BLaER1 treated with 17β-estradiol and CSF1 and Interleukin-3, amounts not matched to agents 10 nM and 100 nM (cell line): Measurements from ENCODE around the gene PKNOX2.

Experiments used
- H3K27ac ChIP-seq, 11 experiments: shearing (Covaris generic); formaldehyde crosslinking; 2 replicates each; pipeline ENCODE4 v1.8.1; 2022
- H3K27me3 ChIP-seq, 11 experiments: shearing (Covaris generic); formaldehyde crosslinking; 2 replicates each; pipeline ENCODE4 v1.8.1; 2022
- H3K36me3 ChIP-seq, 11 experiments: shearing (Covaris generic); formaldehyde crosslinking; 2 replicates each; pipeline ENCODE4 v1.8.1; 2022
- H3K4me1 ChIP-seq, 10 experiments: shearing (Covaris generic); formaldehyde crosslinking; 2 replicates each; pipeline ENCODE4 v1.8.1; 2022
- H3K4me2 ChIP-seq, 11 experiments: shearing (Covaris generic); formaldehyde crosslinking; 2 replicates each; pipeline ENCODE4 v1.8.1; 2022
- H3K4me3 ChIP-seq, 10 experiments: shearing (Covaris generic); formaldehyde crosslinking; 2 replicates each; pipeline ENCODE4 v1.8.1; 2022
- H3K9ac ChIP-seq, 11 experiments: shearing (Covaris generic); formaldehyde crosslinking; 2 replicates each; pipeline ENCODE4 v1.8.1; 2022
- H3K9me3 ChIP-seq, 11 experiments: shearing (Covaris generic); formaldehyde crosslinking; replicated peaks in 1 of 11; 2 replicates each; pipeline ENCODE4 v1.8.1; 2022
- H4K20me1 ChIP-seq, 11 experiments: shearing (Covaris generic); formaldehyde crosslinking; 2 replicates each; pipeline ENCODE4 v1.8.1; 2022
- Cebpa-rat ChIP-seq, 11 experiments: shearing (Covaris generic); IDR thresholded peaks; 2 replicates each; pipeline ENCODE4 v1.8.1; 2022

The PKNOX2 gene

GRCh38 chr11:125182573-125182972, 18.0 kb downstream of the PKNOX2 start:
- Histone ChIP-seq H3K9ac (no peak overlapping the region), H3K4me1 (peaks cover under 1 to 11% (median 6%) of the 10 kb centered on the region in 10 experiments; a peak in 17 of 20 replicates), H3K9me3 (peaks cover 0 to 14% (median 10%) of the 10 kb centered on the region in 11 experiments; a peak in 18 of 22 replicates), H3K4me3 (no peak overlapping the region), H3K4me2 (no peak overlapping the region), H3K27me3 (no peaks in the 10 kb centered on the region), H4K20me1 (no peaks in the 10 kb centered on the region; a peak in 1 of 22 replicates), H3K36me3 (no peaks in the 10 kb centered on the region), H3K27ac (no peak overlapping the region)
- TF ChIP-seq Cebpa-rat (IDR thresholded peaks at IDR 0.05), result no peak

GRCh38 chr11:125183641-125184040, 19.1 kb downstream of the PKNOX2 start:
- H3K4me1 ChIP-seq, result 0 out of 20 replicates have a peak, but pooled peaks cover 0 to 5% (median 0%) of the 10 kb centered on the region in 10 experiments
- H4K20me1 ChIP-seq, result no peaks in the 10 kb centered on the region; a peak in 1 of 22 replicates
- H3K4me3 ChIP-seq, result no peak overlapping the region
- H3K4me2 ChIP-seq, result no peak overlapping the region
- no peaks in the 10 kb centered on the region for H3K27me3 ChIP-seq
- H3K27ac ChIP-seq, result no peak overlapping the region
- TF ChIP-seq Cebpa-rat (IDR thresholded peaks at IDR 0.05), result no peak
- peaks cover 0 to 20% (median 18%) of the 10 kb centered on the region in 11 experiments; a peak in 18 of 22 replicates for H3K9me3 ChIP-seq
- H3K9ac ChIP-seq, result no peak overlapping the region
- no peaks in the 10 kb centered on the region for H3K36me3 ChIP-seq

- Histone ChIP-seq H3K36me3 (no peaks in the 10 kb centered on the region), H3K4me3 (no peak overlapping the region), H3K4me1 (no peaks in the 10 kb centered on the region), H3K27me3 (no peaks in the 10 kb centered on the region), H3K27ac (no peak overlapping the region), H3K4me2 (no peak overlapping the region), H4K20me1 (no peaks in the 10 kb centered on the region), H3K9me3 (peaks cover 0 to 22% (median 18%) of the 10 kb centered on the region in 11 experiments; a peak in 20 of 22 replicates), H3K9ac (no peak overlapping the region)
- no peak for TF ChIP-seq Cebpa-rat (IDR thresholded peaks at IDR 0.05)
These were observed 23.5 kb downstream of the PKNOX2 start for GRCh38 chr11:125188021-125188420.

- Histone ChIP-seq H3K36me3 (no peaks in the 10 kb centered on the region), H3K9ac (no peak overlapping the region), H3K27ac (no peak overlapping the region), H3K27me3 (no peaks in the 10 kb centered on the region), H3K4me1 (no peaks in the 10 kb centered on the region), H3K9me3 (peaks cover 11 to 38% (median 29%) of the 10 kb centered on the region in 11 experiments), H4K20me1 (no peaks in the 10 kb centered on the region), H3K4me2 (no peak overlapping the region), H3K4me3 (no peak overlapping the region)
- no peak for TF ChIP-seq Cebpa-rat (IDR thresholded peaks at IDR 0.05)
These were observed 26.0 kb downstream of the PKNOX2 start for GRCh38 chr11:125190566-125190965.

GRCh38 chr11:125192183-125192582, 27.6 kb downstream of the PKNOX2 start:
- Histone ChIP-seq H3K36me3 (no peaks in the 10 kb centered on the region), H3K27me3 (no peaks in the 10 kb centered on the region), H3K9me3 (peaks cover 11 to 32% (median 19%) of the 10 kb centered on the region in 11 experiments), H3K4me2 (no peak overlapping the region), H3K9ac (no peak overlapping the region), H3K27ac (no peak overlapping the region), H4K20me1 (no peaks in the 10 kb centered on the region), H3K4me1 (no peaks in the 10 kb centered on the region), H3K4me3 (no peak overlapping the region)
- no peak for TF ChIP-seq Cebpa-rat (IDR thresholded peaks at IDR 0.05)

- Histone ChIP-seq H4K20me1 (no peaks in the 10 kb centered on the region), H3K9ac (no peak overlapping the region), H3K4me1 (no peaks in the 10 kb centered on the region), H3K36me3 (no peaks in the 10 kb centered on the region), H3K9me3 (peaks cover 10 to 25% (median 12%) of the 10 kb centered on the region in 11 experiments; a peak in 21 of 22 replicates), H3K4me2 (no peak overlapping the region), H3K27me3 (no peaks in the 10 kb centered on the region), H3K4me3 (no peak overlapping the region), H3K27ac (no peak overlapping the region)
- TF ChIP-seq Cebpa-rat (IDR thresholded peaks at IDR 0.05), result no peak
These were observed 28.3 kb downstream of the PKNOX2 start for GRCh38 chr11:125192717-125193415.

GRCh38 chr11:125193416-125193726, 28.8 kb downstream of the PKNOX2 start:
- H4K20me1 ChIP-seq, result no peaks in the 10 kb centered on the region
- H3K27me3 ChIP-seq, result no peaks in the 10 kb centered on the region
- no peaks in the 10 kb centered on the region for H3K4me1 ChIP-seq
- no peak overlapping the region for H3K9ac ChIP-seq
- H3K27ac ChIP-seq, result no peak overlapping the region
- H3K4me3 ChIP-seq, result no peak overlapping the region
- H3K4me2 ChIP-seq, result no peak overlapping the region
- H3K9me3 ChIP-seq, result peaks cover 9 to 20% (median 11%) of the 10 kb centered on the region in 11 experiments; a peak in 17 of 22 replicates
- TF ChIP-seq Cebpa-rat (IDR thresholded peaks at IDR 0.05), result no peak
- H3K36me3 ChIP-seq, result no peaks in the 10 kb centered on the region

- Histone ChIP-seq H3K27ac (no peak overlapping the region), H3K4me3 (no peak overlapping the region), H3K36me3 (no peaks in the 10 kb centered on the region), H3K4me1 (no peaks in the 10 kb centered on the region), H3K27me3 (no peaks in the 10 kb centered on the region), H3K9me3 (peaks cover 9 to 19% (median 11%) of the 10 kb centered on the region in 11 experiments; a peak in 17 of 22 replicates), H3K9ac (no peak overlapping the region), H3K4me2 (no peak overlapping the region), H4K20me1 (no peaks in the 10 kb centered on the region)
- TF ChIP-seq Cebpa-rat (IDR thresholded peaks at IDR 0.05), result no peak
These were observed 29.3 kb downstream of the PKNOX2 start for GRCh38 chr11:125193841-125194240.

GRCh38 chr11:125199915-125200314, 35.4 kb downstream of the PKNOX2 start:
- no peak overlapping the region for H3K4me3 ChIP-seq
- no peak overlapping the region for H3K9ac ChIP-seq
- H3K27me3 ChIP-seq, result no peaks in the 10 kb centered on the region
- no peak overlapping the region for H3K4me2 ChIP-seq
- TF ChIP-seq Cebpa-rat (IDR thresholded peaks at IDR 0.05), result no peak
- peaks cover 0 to 23% (median 16%) of the 10 kb centered on the region in 10 experiments; a peak in 13 of 20 replicates for H3K4me1 ChIP-seq
- no peaks in the 10 kb centered on the region for H3K36me3 ChIP-seq
- no peaks in the 10 kb centered on the region for H3K9me3 ChIP-seq
- H3K27ac ChIP-seq, result no peak overlapping the region
- H4K20me1 ChIP-seq, result no peaks in the 10 kb centered on the region; a peak in 1 of 22 replicates

GRCh38 chr11:125200441-125200840, 35.9 kb downstream of the PKNOX2 start:
- Histone ChIP-seq H3K4me1 (peaks cover 0 to 23% (median 16%) of the 10 kb centered on the region in 10 experiments; a peak in 13 of 20 replicates), H3K9me3 (no peaks in the 10 kb centered on the region), H3K27ac (no peak overlapping the region), H3K4me3 (no peak overlapping the region), H3K27me3 (no peaks in the 10 kb centered on the region), H3K4me2 (no peak overlapping the region), H3K36me3 (no peaks in the 10 kb centered on the region), H3K9ac (no peak overlapping the region), H4K20me1 (no peaks in the 10 kb centered on the region; a peak in 1 of 22 replicates)
- no peak for TF ChIP-seq Cebpa-rat (IDR thresholded peaks at IDR 0.05)
